ENCODE results near the gene CDO1. TPM values are rescaled to one million over a fixed set of nuclear protein-coding genes. Genes with fewer than 3 reads are reported as not detected.

The CDO1 gene
- total RNA-seq = 10 to 100 TPM in 3 of 4 donors, 1 to 10 TPM in 1; 4.0 to 40.4 (median 24.0) TPM

DNA sequence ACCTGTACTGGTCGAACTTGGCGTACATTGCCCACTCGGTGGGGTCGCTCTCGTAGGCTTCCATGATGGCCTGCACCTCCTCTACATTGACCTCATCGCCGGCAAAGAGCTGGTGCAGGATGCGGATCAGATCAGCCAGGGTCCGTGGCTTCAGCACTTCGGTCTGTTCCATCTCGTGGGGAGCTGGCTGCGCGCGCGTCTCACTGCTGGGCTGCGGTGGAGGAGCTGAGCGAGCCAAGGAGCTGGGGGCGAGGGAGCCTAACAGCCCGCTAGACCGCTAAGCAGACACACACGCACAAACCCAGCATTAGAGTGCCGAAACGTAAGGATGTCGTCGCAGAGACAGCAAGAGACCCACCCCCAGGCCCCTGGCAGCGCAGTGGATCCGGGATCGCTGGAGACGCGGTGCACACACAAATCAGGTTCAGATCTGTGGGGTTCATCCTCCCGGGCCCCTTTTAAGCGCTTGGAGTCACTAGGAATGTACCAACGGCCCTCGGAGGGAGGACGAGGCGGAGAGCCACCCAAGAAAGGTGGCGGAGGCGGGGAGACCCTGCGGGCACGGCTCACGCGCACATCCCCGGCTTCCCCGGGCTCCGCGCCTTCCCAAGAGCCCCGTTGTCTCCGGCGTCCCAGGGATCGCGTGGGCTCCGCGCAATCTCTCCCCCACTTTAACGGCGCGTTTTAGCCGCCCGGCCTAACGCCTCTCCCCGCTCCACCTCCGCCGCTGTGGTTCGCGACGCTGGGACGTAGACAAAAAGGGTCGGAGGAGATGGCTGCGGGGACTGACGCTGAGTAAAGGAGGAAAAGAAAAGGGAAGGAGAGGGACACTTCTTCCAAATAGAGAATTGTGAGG, at the start of gene CDO1:
TSS of gene CDO1 (minus strand) at position 434 of the 856 bp plus-strand sequence. CDS start at position 172, 262 bp downstream.
- H3K36me3 ChIP-seq = no peaks in the 10 kb centered on the region
- peak; percentile 11 to 53 for DNase-seq

DNA sequence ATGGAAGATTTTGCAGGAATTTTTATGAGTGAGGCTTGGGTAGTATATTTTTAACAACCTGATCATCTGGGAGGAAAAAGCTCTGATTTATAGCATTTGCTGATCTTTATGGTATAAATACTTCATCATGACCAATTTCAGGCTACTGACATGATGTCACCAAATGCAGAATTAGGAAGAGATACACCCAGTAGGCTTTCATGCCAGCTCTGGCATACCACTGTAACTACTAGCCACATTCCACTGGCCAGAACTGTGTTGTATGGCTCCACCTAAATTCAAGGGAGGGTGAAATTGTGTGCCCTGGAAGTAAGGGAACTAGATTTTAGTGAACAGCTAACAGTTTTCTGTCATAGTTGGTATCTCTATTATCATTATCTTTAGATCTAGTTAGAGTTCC, 42.9 kb upstream of the CDO1 start:
- no peak for DNase-seq
- Histone ChIP-seq H3K9me3 (no peaks in the 10 kb centered on the region), H3K27ac (no peak overlapping the region), H3K4me3 (replicated peaks in 1 of 3) (no peak overlapping the region), H3K27me3 (no peaks in the 10 kb centered on the region), H3K36me3 (no peaks in the 10 kb centered on the region), H3K4me1 (peaks cover 9 to 12% of the 10 kb centered on the region in 2 donors)
- TF ChIP-seq, protein P1, sequence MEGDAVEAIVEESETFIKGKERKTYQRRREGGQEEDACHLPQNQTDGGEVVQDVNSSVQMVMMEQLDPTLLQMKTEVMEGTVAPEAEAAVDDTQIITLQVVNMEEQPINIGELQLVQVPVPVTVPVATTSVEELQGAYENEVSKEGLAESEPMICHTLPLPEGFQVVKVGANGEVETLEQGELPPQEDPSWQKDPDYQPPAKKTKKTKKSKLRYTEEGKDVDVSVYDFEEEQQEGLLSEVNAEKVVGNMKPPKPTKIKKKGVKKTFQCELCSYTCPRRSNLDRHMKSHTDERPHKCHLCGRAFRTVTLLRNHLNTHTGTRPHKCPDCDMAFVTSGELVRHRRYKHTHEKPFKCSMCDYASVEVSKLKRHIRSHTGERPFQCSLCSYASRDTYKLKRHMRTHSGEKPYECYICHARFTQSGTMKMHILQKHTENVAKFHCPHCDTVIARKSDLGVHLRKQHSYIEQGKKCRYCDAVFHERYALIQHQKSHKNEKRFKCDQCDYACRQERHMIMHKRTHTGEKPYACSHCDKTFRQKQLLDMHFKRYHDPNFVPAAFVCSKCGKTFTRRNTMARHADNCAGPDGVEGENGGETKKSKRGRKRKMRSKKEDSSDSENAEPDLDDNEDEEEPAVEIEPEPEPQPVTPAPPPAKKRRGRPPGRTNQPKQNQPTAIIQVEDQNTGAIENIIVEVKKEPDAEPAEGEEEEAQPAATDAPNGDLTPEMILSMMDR (IDR thresholded peaks at IDR 0.05) = no peak
- TF ChIP-seq POLR2A (IDR thresholded peaks at IDR 0.05) = no peak
- intact Hi-C loops (cut with DNase I) = no loop called here

More for the DNA sequence above, at the start of gene CDO1:
- Histone ChIP-seq H3K4me3 (replicated peaks in 1 of 3) (peak within 1 kb of the TSS in 2 of 3 donors; percentile 28 to 48), H3K9me3 (no peaks in the 10 kb centered on the region), H3K4me1 (peaks cover 4 to 13% of the 10 kb centered on the region in 2 donors), H3K27ac (peak within 1 kb of the TSS; percentile 38 to 56 (median 49)), H3K27me3 (no peaks in the 10 kb centered on the region)
- intact Hi-C loops (cut with DNase I) = no loop called here
- 2% methylated on average over 37 to 42 of the region's 69 CpGs for WGBS, 2 donors
- TF ChIP-seq, protein P1 (IDR thresholded peaks at IDR 0.05) = no peak
- TF ChIP-seq POLR2A (IDR thresholded peaks at IDR 0.05) = peak in 1 of 2 donors; percentile 53

DNA sequence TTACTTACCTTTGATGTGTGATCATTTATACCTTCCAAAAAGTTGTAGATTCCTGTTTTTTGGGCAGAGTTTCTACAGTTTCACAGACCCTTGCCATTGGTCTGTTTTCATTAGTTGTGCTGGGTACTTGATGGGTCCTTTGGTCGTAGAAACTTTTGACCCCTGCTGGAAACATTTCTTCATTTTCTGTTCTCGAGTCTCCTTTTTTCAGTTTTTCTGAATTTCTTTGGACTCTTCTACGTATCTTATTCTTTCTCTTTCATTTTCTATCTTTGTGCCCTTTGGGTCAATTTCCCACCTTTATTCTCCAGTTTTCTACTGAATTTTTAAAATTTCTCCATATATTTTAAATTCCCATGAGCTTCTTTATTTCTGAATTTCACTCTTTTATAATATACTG, 41.9 kb upstream of the CDO1 start:
- Histone ChIP-seq H3K36me3 (no peaks in the 10 kb centered on the region), H3K4me1 (peaks cover 9 to 12% of the 10 kb centered on the region in 2 donors), H3K9me3 (no peaks in the 10 kb centered on the region), H3K27me3 (no peaks in the 10 kb centered on the region), H3K27ac (no peak overlapping the region), H3K4me3 (replicated peaks in 1 of 3) (no peak overlapping the region)
- no peak for DNase-seq
- intact Hi-C loops (cut with DNase I) = no loop called here
- WGBS, 2 donors = 81 to 90% methylated on average over 3 of the region's 3 CpGs
- TF ChIP-seq POLR2A (IDR thresholded peaks at IDR 0.05) = no peak
- TF ChIP-seq, protein P1 (IDR thresholded peaks at IDR 0.05) = no peak

DNA sequence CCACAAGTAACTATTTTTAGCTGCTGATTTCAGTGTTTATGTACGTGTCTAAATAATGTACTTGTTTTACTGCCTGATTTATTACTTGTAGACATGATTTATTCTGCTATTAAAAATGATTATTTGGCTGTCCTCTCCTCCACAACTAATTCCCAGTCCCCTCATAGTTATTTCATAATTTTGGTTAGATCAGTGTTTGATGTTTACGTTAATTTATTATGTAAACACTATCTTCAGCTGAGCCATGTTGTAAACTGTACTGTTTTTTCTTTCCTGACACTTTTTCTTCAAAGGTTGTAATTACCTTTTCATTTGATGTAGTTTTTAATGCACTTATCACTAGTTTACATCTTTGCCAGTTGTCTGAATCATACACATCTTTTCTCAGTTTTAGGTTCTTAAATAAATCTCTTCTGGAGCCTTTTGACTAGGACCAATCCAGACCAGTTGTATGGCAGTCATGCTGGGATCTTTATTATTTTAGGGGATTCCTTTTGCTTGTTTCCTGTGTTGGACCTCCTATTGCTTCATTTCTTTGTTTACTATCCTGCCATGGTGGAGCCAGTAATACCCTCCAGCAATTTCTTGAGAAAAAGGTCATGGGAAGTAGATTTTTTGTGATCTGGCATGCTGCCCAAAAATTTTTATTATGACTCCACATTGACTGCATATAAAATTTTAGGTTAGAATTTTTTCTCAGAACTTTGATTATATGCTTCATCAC, 41.3 kb upstream of the CDO1 start:
- no peak for TF ChIP-seq POLR2A (IDR thresholded peaks at IDR 0.05)
- TF ChIP-seq, protein P1 (IDR thresholded peaks at IDR 0.05) = no peak
- intact Hi-C loops (cut with DNase I) = no loop called here
- Histone ChIP-seq H3K36me3 (no peaks in the 10 kb centered on the region), H3K27ac (no peak overlapping the region), H3K4me3 (replicated peaks in 1 of 3) (no peak overlapping the region), H3K4me1 (peaks cover 9 to 12% of the 10 kb centered on the region in 2 donors), H3K9me3 (no peaks in the 10 kb centered on the region), H3K27me3 (no peaks in the 10 kb centered on the region)
- no peak for DNase-seq
- 78% methylated on average over 2 of the region's 2 CpGs for WGBS, 2 donors
